Vagina (tissue), 2 donors: Measurements from ENCODE around the gene NALCN. TPM values are rescaled to one million over a fixed set of nuclear protein-coding genes. Genes with fewer than 3 reads are reported as not detected.

Source experiments
- DNase-seq, 2 donors: peaks; one replicate each; pipeline ENCODE4 v3.0.0-alpha.2; 2017; ENCODE audit errors: extremely low spot score in 2 of 2
- H3K27ac ChIP-seq: fragments of 200-600 bp; sonication (generic); one replicate; pipeline ENCODE4 v1.5.1; 2019
- H3K27me3 ChIP-seq: fragments of 200-600 bp; sonication (generic); one replicate; pipeline ENCODE4 v1.5.1; 2019
- H3K36me3 ChIP-seq, 2 donors: fragments of 200-600 bp; sonication (generic); one replicate each; pipeline ENCODE4 v1.5.1; 2017 to 2019
- H3K4me1 ChIP-seq: fragments of 200-600 bp; sonication (generic); one replicate; pipeline ENCODE4 v1.5.1; 2019
- H3K4me3 ChIP-seq, 2 donors: fragments of 200-600 bp; sonication (generic); 1 replicate in 1 of 2; 2 replicates in 1 of 2; pipeline ENCODE4 v1.5.1; 2016 to 2019
- H3K9me3 ChIP-seq: fragments of 200-600 bp; sonication (generic); one replicate; pipeline ENCODE4 v1.5.1; 2019
- POLR2A ChIP-seq, 2 donors: fragments of 450-650 bp; IDR thresholded peaks; one replicate each; pipeline ENCODE4 v1.6.1; 2017; ENCODE audit warnings: antibody characterized with exemption in 2 of 2, mild to moderate bottlenecking in 2 of 2, moderate library complexity in 2 of 2
- POLR2AphosphoS5 ChIP-seq, 2 donors: sonication (generic); formaldehyde crosslinking; IDR thresholded peaks; one replicate each; pipeline ENCODE4 v1.9.0; 2017; ENCODE audit warnings: antibody characterized with exemption in 2 of 2, mild to moderate bottlenecking in 2 of 2, low read depth in 1 of 2; ENCODE audit not compliant: insufficient read depth in 1 of 2
- intact Hi-C: fragments of 100-400 bp; cut with DNase I; formaldehyde crosslinking; loops from one replicate; pipeline ENCODE4 v1.15.1; 2023
- total RNA-seq: library from RNA; depleted of rRNA; stranded (reverse); fragments of >200 nt; gene quantifications from one replicate; pipeline ENCODE4 v1.2.3, GENCODE V29; 2016
- TF ChIP-seq, protein P1 (sequence below), 3 experiments: fragments of 450-650 bp in 2 of 3; fragments of 200-600 bp in 1 of 3; sonication (generic) in 1 of 3; IDR thresholded peaks; one replicate each; pipeline ENCODE4 v1.5.1; 2017 to 2019; ENCODE audit warnings: antibody characterized with exemption in 3 of 3, mild to moderate bottlenecking in 2 of 3, moderate library complexity in 2 of 3

The NALCN gene
- total RNA-seq: 1.7 TPM

- no peak within 1 kb of the TSS for H3K27ac ChIP-seq
- intact Hi-C loops: no loop called here
- DNase-seq: no peak
Measured at GRCh38 chr13:101416181-101417042, at the start of gene NALCN. TSS of gene NALCN (minus strand) at chr13:101416508. CDS start at chr13:101399126, 17,382 bp downstream.

DNA sequence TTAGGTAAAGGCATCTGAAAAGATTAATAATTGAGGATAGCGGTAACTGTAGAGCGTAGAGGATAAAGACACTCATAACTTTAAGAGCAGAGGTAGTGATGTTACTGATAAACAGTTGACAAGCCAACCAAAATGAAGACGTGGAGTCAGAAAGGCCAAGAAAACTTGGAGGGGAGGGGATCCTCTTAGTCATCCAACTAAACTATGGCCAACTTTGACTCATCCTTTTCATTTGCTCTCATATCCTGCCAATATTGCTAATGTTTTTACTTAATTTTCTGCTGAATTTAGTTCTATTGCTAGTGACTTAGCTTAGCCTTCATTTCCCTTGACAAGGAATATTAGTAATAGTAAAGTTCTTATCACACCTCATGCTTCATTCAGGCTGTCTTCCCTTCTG is 49.6 kb upstream of the NALCN start:
- Histone ChIP-seq H3K27me3 (no peaks in the 10 kb centered on the region), H3K36me3 (no peaks in the 10 kb centered on the region), H3K4me3 (no peak overlapping the region), H3K27ac (no peak overlapping the region), H3K4me1 (no peaks in the 10 kb centered on the region), H3K9me3 (no peaks in the 10 kb centered on the region)
- DNase-seq: no peak
- TF ChIP-seq, protein P1, sequence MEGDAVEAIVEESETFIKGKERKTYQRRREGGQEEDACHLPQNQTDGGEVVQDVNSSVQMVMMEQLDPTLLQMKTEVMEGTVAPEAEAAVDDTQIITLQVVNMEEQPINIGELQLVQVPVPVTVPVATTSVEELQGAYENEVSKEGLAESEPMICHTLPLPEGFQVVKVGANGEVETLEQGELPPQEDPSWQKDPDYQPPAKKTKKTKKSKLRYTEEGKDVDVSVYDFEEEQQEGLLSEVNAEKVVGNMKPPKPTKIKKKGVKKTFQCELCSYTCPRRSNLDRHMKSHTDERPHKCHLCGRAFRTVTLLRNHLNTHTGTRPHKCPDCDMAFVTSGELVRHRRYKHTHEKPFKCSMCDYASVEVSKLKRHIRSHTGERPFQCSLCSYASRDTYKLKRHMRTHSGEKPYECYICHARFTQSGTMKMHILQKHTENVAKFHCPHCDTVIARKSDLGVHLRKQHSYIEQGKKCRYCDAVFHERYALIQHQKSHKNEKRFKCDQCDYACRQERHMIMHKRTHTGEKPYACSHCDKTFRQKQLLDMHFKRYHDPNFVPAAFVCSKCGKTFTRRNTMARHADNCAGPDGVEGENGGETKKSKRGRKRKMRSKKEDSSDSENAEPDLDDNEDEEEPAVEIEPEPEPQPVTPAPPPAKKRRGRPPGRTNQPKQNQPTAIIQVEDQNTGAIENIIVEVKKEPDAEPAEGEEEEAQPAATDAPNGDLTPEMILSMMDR (IDR thresholded peaks at IDR 0.05): no peak
- no peak for TF ChIP-seq POLR2AphosphoS5 (IDR thresholded peaks at IDR 0.05; ENCODE audit: insufficient read depth in 1 of 2, low read depth in 1 of 2)
- TF ChIP-seq POLR2A (IDR thresholded peaks at IDR 0.05): no peak
- intact Hi-C loops: no loop called here

More at GRCh38 chr13:101416181-101417042, at the start of gene NALCN:
- Histone ChIP-seq H3K4me3 (peak within 1 kb of the TSS; percentile 44), H3K9me3 (no peaks in the 10 kb centered on the region), H3K4me1 (no peaks in the 10 kb centered on the region), H3K27me3 (peaks cover 7% of the 10 kb centered on the region), H3K36me3 (no peaks in the 10 kb centered on the region)
- TF ChIP-seq POLR2AphosphoS5 (IDR thresholded peaks at IDR 0.05; ENCODE audit: insufficient read depth in 1 of 2, low read depth in 1 of 2) (no peak), POLR2A (IDR thresholded peaks at IDR 0.05) (no peak)
- TF ChIP-seq, protein P1 (IDR thresholded peaks at IDR 0.05): no peak

DNA sequence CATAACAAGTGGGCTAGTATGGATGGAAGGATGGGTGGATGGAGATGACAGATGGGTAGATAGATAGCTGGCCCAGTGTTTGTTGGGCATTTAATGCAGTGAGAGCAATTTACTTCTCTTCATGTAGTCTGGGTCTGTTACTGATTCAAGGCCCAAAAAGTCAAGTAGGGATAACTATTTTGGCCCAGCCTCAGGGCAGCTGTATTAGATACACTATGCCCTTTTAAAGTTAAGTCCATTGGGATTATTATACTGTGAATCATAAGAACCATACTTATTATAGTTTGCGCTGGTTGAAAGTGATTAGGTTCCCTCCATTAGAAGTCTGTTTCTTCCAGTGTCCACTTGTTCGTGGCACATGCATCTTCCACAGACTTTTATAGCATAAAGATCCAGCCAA is 40.9 kb upstream of the NALCN start:
- TF ChIP-seq, protein P1 (IDR thresholded peaks at IDR 0.05): no peak
- no peak for TF ChIP-seq POLR2A (IDR thresholded peaks at IDR 0.05)
- Histone ChIP-seq H3K36me3 (no peaks in the 10 kb centered on the region), H3K9me3 (no peaks in the 10 kb centered on the region), H3K27me3 (no peaks in the 10 kb centered on the region), H3K4me1 (peaks cover 9% of the 10 kb centered on the region), H3K27ac (no peak overlapping the region), H3K4me3 (no peak overlapping the region)
- intact Hi-C loops: no loop called here
- DNase-seq: no peak

- peaks cover 19% of the 10 kb centered on the region for H3K4me1 ChIP-seq
- no peak for TF ChIP-seq POLR2AphosphoS5 (IDR thresholded peaks at IDR 0.05; ENCODE audit: insufficient read depth in 1 of 2, low read depth in 1 of 2)
- TF ChIP-seq POLR2A (IDR thresholded peaks at IDR 0.05): no peak
- TF ChIP-seq, protein P1 (IDR thresholded peaks at IDR 0.05): no peak
- H3K4me3 ChIP-seq: no peak overlapping the region
- DNase-seq: no peak
- intact Hi-C loops: no loop called here
- H3K36me3 ChIP-seq: no peaks in the 10 kb centered on the region
- no peaks in the 10 kb centered on the region for H3K9me3 ChIP-seq
- no peak overlapping the region for H3K27ac ChIP-seq
- H3K27me3 ChIP-seq: no peaks in the 10 kb centered on the region
Measured at GRCh38 chr13:101455863-101456262, 39.6 kb upstream of the NALCN start.

- H3K4me1 ChIP-seq: peaks cover 22% of the 10 kb centered on the region
- no peaks in the 10 kb centered on the region for H3K36me3 ChIP-seq
- no peak overlapping the region for H3K4me3 ChIP-seq
- intact Hi-C loops: no loop called here
- DNase-seq: no peak
- no peaks in the 10 kb centered on the region for H3K27me3 ChIP-seq
- TF ChIP-seq, protein P1 (IDR thresholded peaks at IDR 0.05): no peak
- TF ChIP-seq POLR2A (IDR thresholded peaks at IDR 0.05): no peak
- no peak for TF ChIP-seq POLR2AphosphoS5 (IDR thresholded peaks at IDR 0.05; ENCODE audit: insufficient read depth in 1 of 2, low read depth in 1 of 2)
- H3K9me3 ChIP-seq: no peaks in the 10 kb centered on the region
- H3K27ac ChIP-seq: no peak overlapping the region
Measured at GRCh38 chr13:101454767-101455166, 38.5 kb upstream of the NALCN start.
